ENCODE results near the gene NEURL1B.

GRCh38 chr5:172644711-172645110, 3.6 kb downstream of the NEURL1B start:
- TF ChIP-seq MAX (IDR thresholded peaks at IDR 0.05; ENCODE audit: low read depth, low read length) (no peak), POLR2A (IDR thresholded peaks at IDR 0.05; ENCODE audit: extremely low read depth, insufficient read length) (no peak)
